Putamen (tissue), 1 donor: ENCODE data around the gene TBC1D16.
"Not testable (repeated sequence)": the region's sequence is repeated elsewhere in the genome, so short reads cannot be mapped to it uniquely, and the experiment has no call there.

Experiments used
- DNase-seq: peaks from one replicate; pipeline ENCODE4 v3.0.0-alpha.2; 2016; ENCODE audit warnings: low spot score

The TBC1D16 gene

DNA sequence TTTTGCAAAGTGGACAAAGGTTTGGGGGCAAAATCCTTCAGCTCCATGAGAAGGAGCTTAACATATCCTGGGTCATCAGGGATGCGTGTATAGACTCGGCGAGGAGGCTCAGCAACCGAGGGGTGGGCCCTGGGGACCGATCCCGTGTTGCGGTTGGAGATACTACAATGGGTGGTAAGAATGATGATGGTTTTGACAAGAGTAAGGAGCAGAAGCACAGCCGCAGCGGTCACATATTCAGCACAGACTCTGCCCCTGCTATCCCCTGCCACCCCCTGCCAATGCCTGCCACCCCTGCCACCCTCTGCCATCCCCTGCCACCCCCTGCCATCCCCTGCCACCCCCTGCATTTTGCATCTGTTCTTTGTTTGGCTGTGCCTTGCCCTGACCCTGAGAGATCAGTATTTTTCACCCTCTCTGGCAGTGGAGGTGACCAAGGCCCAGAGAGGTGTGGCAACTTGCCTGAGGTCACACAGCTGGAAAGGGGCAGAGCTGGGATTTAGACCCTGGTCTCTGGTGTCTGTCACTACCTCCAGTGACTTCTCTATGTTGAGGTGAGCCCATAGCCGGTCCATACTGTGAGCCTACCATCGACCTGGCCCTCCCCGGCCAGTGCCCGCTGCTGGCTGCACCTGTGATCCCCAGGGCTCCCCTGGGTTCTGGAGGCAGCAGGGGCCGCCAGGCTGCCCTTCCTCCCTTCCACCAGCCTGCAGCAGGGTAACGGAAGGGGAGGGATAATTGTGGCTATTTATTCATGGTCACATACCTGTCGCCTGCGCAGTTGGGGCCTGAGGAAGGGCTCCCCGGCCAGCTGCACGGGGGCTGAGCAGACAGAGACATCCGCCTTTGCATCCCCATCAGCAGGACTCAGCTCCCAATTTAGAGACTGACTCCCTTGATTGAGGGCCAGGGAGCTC lies 121.5 kb downstream of the TBC1D16 start:
- DNase-seq: no peak

DNA sequence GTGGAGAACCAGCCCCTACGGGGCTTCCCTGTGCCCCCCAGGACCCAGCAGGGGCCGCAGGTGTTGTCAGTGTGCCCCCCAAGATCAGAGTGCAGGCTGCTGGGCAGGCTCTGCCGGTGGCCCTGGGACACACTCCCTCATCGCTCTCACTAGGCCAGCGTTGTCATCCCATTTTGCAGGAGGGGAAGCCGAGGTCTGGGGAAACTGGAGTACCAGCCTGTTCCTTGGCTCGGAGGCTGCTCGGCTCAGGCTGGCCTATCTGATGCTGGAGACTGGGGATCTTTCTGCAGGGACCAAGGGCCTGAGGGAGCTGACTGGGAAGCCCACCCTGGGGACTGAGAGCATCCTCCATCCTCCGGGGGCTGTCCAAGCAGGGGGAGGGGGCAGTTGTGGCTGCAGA lies 122.2 kb downstream of the TBC1D16 start:
- DNase-seq: no peak

DNA sequence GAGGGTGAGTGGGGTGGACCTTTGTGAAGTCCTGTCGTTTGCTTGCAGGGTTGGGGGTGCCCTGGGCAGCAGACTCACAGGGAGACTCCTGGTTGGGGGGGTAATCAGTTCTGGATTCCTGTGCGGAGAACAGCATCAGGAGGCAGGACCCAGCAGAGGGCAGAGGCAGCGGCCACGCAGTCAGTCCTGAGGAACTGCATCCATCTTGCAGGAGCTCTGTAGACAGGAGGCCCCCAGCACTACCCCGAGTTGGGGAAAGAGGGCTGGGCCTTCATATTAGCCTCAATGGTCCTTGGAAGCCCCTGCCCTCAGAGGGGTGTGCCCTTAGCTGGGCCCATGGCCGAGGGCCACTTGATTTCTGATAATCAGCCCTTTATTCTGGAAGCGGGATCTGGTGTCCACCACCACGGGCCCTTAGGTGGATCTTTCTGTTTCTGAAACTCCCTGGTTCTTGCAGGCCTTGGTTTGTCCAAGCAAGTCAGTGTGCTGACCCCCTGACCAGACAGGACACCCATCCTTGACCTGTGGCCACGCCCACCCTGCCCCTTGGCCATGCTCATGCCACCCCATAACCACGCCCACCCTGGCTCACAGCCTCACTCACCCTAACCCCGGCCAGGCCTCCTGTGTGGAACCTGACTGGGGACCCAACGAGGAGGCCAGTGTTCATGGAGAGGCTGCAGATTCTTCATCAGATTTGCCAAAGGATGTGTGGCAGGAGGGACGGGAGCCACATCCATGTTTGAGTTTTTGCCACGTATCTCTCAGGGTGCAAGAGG lies 122.9 kb downstream of the TBC1D16 start:
- DNase-seq: no peak

DNA sequence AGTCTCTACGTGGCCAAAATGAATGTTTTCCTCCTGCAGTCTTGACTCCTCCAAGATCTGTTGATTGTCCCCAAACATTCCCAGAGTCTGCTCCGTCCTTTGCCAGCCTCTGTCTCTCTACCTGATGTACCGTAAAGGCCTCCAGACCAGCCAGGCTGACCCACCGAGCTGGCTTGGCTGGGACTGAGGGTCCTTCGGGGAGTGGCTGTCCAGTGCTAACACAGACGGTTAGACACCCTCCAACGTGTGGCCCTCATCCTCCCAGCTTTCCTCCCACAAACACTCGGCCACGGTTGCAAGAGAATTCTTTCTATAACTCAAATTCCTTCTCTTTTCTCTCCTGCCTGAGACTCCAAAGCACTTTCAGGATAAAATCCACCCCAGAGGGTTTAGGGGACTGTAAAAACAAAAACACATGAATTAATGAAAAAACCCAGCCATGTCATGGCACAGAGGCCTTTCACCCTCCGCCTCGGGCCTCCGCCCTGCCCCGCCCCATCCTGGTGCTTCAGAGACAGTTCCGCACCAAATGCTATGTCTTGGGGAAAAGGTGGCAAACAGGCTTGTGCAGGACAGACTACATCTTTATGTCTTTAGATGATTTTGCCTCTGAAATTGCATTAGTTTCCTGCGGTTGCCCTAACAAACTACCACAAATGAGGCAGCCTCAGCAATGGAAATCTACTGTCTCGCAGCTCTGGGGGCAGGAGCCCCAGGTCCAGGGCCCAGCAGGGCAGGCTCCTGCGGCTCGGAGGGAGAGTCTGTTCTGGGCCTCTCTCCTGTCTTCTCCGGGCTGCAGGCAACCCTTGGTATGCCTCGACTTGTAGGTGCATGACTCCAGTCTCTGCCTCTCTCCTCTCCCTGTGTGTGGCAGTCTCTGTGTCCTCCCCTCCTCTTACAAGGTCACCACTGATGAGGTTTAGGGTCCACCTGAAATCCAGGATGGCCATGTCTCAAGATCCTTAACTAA lies 124.0 kb downstream of the TBC1D16 start:
- DNase-seq: no peak

DNA sequence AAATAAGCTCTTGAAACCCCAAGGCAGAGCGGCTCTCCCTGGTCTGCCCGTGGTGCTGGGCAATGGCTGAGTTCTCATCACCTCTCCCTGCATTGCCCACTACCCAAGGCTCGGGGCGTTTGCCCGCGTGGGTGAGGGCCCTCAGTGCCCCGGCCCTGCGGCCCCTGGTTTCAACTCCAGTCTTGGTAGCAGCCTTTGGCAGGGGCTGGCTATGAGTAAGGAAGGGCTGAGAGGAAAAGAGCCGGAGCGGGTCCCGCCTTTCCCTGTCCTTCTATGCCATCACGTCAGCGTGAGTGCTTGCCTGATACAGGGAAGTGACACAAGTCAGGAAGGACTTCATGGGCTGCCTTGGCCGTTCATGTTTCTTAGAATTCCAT lies 124.7 kb downstream of the TBC1D16 start:
- DNase-seq: no peak

DNA sequence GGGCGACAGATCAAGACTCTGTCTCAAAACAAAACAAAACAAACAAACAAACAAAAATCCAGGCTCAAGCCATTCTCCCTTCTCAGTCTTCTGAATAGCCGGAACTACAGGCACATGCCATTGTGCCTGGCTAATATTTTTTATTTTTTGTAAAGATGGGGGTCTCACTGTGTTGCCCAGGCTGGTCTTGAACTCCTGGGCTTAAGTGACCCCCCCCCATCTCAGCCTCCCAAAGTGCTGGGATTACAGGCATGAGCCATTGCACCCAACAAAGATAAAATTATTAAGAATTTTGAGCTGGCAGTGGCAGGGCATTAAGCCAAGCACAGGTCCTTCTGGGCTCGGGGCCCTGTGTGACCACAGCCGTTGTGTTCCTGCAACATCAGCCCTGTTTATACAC lies 126.6 kb downstream of the TBC1D16 start:
- no peak for DNase-seq

DNA sequence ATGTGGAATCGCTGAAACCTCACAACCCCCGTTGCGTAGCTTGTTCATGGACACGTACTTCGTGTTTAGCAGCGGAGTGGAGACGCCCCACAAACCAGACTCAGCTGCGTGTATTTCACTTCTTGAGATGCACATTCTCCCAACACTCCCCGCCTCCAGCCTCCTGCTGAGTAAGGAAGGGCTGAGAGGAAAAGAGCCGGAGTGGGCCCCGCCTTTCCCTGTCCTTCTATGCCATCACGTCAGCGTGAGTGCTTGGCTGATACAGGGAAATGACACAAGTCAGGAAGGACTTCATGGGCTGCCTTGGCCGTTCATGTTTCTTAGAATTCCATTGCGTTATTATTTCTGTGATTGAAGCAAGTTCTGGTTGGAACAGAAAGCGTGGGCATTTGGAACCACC lies 127.8 kb downstream of the TBC1D16 start:
- DNase-seq: no peak

DNA sequence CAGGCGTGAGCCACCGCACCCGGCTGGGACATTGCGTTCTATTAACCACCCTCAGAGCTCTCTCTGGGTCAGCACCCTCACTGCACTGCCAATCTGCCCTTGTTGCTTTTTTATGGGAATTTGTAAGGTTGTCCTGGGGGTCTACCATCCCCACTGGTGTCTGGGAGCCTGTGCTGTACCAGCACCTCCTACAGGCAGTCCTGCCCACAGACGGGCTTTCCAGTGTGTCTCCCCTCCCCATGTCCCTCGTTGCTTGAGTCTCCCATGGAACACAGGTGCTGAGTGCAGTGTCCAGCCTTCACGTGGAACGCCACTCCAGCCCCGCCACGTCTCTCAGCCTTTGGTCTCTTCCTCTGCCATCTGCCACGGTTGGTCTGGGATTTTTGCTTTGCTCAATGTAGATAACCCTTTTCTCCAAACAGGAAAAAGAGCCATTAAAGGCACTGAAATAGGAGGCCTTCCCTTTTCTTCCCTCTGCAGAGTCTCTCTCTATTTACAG lies 128.4 kb downstream of the TBC1D16 start:
- DNase-seq: no peak

DNA sequence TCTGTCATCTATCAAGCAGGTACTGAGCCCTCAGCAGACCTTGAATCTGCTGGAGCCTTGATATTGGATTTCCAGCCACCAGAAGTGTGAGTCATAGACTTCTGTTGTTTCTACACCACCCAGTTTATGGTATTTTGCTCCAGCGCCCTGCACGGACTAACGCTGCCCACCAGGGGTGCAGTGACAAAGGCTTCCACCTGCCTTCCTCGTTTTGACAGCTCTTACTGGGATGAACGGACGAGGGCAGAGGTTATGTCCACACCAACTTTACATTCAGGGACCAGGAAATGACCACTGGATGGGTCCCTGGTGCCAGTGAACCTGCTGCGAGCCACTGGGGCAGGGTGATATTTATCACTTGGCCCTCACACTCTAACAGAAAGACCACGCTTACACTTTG lies 129.8 kb downstream of the TBC1D16 start:
- no peak for DNase-seq

DNA sequence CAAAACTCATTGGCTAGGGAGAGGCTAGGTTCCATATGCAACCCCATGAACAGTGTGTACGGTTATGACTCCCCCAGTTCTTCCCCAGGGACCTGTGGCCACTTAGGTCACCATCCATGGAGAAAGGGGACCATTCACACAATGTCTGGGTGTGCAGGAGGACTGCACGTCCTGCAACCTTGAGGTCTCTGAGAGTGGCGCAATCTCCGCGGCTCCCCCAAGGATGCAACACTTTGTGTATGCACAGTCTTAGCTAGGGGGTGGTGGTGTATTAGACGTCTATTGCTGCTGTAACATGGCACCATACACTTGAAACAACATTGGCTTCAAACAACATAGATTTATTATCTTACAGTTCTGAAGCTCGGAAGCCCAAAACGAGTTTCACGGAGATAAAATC lies 130.8 kb downstream of the TBC1D16 start:
- DNase-seq: no peak

DNA sequence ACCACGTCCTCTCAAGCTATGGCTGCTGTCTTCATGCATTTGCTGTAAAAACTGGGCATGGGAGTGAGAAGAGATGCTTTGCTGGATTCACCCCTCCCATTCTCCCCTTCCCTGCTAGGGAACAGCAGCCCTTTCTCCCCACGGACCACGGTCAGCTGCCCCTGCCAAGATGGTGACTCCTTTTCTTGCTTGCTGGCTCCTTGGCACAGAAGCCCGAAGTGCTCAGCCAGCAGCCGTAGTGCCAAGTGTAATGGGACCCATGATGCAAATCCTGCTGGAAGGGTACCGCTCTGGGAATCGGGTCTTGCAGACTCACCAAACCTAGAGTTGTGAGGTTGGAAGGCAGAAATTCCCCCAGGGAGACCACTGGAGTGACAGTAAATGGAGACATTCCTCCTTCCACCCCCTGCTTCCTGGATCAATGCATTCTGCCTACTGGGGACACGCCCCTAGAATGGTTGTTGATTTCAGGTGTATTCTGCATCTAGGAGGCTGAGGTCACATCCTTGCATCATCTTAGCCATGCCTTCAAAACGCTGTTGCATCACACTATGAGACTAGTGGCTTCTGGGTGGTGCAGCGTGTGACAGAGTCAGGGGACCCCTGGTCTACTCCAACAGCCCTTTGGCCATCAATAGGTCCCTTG lies 133.4 kb downstream of the TBC1D16 start:
- no peak for DNase-seq

DNA sequence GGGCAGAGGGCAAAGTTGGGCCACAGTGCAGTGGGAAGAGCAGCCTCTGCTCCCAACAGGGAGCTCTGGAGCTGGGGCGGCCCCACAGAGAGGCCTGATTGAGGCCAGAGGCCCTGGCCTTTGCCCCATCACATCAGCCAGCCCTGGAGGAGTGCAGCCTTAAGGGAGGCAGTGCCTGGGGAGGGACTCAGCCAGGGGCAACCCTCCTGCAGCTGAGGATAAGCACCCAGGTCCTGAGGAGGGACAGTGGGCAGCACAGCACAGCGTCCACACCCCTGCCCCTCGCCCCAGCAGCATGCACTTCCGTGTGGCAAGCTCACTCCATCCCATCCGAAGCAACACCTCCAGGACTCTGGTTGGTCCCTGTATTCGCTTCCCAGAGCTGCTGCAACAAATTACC lies 134.5 kb downstream of the TBC1D16 start:
- no peak for DNase-seq

DNA sequence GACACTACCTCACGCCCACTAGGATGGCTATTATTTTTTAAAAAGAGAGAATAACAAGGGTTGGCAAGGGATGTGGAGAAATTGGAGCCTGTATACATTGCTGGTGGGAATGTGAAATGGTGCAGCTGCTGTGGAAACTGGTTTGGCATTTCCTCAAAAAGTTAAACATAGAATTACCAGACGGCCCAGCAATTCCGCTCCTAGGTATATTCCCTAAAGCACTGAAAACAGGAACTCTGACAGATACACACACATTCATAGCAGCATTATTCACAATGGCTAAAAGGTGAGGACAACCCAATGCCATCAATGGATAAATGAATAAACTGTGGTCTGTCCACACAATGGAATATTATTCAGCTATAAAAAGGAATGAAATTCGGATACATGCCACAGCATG lies 136.1 kb downstream of the TBC1D16 start:
- DNase-seq: no peak

DNA sequence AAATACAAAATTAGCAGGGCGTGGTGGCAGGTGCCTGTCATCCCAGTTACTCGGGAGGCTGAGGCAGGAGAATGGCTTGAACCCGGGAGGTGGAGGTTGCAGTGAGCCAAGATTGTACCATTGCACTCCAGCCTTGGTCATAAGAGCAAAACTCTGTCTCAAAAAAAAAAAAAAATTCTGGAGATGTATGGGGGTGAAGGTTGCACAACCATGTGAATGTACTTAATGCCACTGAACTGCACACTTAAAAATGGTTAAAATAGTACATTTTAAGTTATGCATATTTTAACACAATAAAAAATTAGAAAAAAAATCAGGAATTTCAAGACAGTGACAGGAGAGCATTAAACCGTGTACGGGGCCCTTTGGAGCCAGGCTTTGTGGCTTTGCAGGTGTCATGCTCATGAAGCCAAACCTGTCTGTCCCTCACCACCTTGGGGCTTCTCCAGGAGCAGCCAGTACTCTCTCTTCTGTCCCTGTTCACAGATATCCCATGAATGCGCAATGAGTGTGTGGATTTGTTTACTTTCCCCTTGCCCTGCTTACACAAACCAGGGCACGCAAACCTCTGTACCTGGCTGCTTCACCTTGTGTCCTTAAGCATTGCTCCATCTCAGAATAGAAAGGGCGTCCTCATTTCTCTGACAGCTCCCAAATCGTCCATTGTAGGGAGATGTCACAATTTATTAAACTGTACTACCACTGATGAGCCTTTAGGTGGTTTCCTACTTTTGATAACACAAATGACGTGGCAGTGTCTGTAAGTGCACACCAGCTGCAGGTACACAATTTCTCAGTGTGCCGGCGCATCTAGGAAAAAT lies 138.2 kb downstream of the TBC1D16 start:
- DNase-seq: no peak

DNA sequence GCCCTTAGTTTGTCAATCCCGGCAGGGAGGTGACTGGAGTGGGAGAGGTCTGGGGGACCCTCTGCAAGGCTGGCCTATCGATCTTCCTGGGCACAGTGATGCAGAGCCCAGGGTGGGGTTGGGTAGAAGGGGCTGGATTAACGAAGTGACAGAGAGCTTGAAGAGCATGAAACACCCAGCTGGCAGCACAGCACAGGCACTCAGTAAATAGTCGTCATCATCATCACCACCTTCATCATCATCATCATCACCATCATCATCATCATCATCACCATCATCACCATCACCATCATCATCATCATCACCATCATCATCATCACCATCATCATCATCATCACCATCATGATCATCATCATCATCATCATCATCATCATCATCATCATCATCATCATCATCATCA lies 142.2 kb downstream of the TBC1D16 start:
- not testable (repeated sequence) for DNase-seq

DNA sequence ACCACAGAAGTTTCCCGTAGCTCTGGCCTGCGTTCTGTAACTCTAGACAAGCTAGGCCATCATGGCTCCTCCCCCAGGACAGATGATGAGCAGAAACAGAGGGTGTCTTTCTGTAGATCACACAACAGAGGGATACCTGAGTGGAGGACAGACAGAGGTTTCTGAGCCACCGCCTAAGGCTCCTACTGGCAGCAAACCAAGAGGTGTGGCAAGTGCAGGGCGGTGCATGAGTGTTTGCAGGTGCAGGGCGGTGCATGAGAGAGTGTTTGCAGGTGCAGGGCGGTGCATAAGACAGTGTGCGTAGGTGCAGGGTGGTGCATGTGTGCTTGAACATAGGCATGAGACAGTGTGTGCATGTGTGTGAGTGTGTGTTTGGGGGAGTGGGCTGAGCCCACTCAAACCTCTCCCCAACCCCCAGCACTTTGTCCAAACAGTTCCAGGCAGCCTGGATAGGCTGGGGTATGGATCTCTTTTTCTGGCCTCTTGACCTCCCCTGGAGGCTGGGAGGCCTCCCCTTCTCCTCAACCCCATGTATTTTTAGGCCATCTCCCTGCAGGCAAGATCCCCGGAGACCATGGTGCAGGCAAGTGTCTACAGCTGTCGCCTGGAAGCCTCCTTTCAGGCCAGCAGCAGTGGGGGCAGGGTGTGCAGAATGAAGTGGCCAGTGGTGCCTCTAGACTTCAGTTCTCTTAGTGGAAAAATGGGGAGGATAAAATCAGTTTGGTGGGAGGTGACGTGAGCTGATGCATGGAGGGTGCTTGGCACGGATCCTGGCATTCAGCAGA lies 143.0 kb downstream of the TBC1D16 start:
- no peak for DNase-seq

DNA sequence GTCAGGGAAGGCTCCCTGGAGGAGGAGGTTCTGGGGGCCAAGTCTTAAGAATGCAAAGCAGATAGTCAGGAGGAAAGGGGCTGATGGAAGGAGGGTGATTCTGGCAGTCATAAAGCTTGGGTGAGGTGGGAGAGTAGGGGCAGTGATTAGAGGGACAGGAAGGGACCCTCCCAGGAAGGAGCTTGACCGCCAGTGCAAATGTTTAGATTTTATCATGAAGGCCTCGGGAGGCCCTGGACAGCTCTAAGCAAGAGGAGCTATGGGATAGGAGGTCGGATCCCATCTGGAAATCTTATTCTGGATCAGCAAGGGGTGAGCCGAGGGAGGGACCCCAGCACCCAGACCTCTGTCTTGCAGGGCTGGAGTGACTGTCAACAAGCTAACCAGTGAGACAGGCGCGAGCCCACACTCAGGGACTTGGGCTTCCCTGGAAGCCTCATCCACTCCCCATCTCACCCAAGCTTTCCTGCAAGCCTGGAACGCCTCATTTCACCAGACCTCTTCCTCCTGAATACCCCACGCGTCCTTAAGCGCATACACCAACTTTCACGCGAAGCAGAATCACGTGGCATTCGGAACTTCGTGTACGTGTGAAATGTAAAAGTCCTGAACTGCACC lies 144.4 kb downstream of the TBC1D16 start:
- DNase-seq: no peak

DNA sequence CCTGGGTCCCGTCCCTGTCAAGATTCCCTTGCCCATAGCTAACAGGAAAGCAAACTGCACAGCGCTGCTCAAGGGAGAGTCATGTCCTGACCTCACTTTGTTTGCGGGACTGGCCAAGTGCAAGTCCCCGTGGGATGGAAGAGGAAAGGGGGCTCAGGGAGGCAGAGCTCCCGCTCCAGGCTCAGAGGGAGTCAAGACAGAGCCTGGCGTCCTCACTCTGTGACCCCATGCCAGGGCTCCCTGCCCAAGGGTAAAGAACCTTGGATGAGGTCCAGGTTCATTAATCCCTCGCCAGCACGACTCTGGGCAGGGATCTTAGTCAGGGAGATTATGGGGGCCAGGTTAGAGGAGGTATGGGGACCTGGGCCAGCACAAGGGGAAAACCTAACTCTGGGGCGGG lies 145.0 kb downstream of the TBC1D16 start:
- DNase-seq: no peak
